ENCODE data around the gene ITPKB.

The ITPKB gene

DNA sequence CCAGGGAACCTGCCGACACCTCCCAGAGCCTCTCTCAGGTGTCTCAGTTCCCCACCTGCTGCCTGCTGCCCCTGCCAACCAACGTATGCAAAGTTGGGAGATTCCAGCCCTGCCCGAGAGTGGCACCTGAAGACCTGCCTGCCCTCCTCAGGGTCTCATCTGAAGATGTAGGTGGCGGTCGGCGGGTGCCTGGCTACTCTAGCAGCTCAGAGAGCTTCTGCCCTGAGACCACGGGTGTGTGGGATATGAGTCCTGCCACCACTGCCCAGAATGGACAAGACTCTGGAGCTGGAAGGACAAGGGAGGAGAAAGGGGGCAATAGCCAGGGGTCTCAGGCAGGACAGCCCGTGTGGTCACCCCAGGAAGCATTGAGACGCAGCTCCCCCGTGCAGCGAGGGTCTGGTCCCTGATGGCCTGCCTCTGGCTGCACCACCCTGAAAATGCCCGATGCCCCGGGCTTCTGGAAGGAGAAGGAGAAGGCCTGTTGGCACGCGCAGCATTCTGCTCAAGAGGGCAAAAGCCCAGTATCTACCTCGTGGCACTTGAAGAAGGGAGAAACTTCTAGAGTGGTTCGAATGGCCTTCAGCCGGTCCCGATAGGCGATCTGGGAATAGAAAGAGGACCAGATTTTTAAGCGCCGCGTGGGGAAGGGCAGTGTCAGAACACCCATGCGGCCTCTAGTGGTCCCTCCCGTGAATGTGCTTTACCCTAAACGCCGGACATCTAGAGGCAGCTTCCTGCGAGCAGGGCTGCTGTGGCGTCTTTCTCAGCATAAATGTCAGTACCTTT, 101.7 kb downstream of the ITPKB start:
- DNase-seq (ENCODE audit: extremely low read depth, insufficient read length) = no peak
- Histone ChIP-seq H3K36me3 (ENCODE audit: control insufficient read depth, insufficient read depth, low read length) (peaks cover 34% of the 10 kb centered on the region), H3K27me3 (replicated peaks; ENCODE audit: control insufficient read depth, insufficient read depth, low read length) (no peaks in the 10 kb centered on the region), H3K4me3 (replicated peaks; ENCODE audit: low read depth, low read length) (no peak overlapping the region)
- TF ChIP-seq, protein P1, sequence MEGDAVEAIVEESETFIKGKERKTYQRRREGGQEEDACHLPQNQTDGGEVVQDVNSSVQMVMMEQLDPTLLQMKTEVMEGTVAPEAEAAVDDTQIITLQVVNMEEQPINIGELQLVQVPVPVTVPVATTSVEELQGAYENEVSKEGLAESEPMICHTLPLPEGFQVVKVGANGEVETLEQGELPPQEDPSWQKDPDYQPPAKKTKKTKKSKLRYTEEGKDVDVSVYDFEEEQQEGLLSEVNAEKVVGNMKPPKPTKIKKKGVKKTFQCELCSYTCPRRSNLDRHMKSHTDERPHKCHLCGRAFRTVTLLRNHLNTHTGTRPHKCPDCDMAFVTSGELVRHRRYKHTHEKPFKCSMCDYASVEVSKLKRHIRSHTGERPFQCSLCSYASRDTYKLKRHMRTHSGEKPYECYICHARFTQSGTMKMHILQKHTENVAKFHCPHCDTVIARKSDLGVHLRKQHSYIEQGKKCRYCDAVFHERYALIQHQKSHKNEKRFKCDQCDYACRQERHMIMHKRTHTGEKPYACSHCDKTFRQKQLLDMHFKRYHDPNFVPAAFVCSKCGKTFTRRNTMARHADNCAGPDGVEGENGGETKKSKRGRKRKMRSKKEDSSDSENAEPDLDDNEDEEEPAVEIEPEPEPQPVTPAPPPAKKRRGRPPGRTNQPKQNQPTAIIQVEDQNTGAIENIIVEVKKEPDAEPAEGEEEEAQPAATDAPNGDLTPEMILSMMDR (IDR thresholded peaks at IDR 0.05; ENCODE audit: insufficient read depth, low read length, poor library complexity, severe bottlenecking) = no peak

DNA sequence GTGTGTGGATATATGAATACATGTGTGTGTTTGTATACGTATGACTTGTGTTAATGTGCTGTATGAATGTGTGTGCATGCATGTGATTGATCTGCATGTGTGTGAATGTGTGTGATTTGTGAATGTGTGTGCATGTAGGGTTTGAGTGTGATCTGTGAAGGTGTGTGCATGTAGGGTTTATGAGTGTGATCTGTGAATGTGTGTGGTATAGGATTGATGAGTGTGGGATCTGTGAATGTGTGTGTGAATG, 102.3 kb downstream of the ITPKB start:
- H3K4me3 ChIP-seq (replicated peaks; ENCODE audit: low read depth, low read length) = no peak overlapping the region
- TF ChIP-seq, protein P1 (IDR thresholded peaks at IDR 0.05; ENCODE audit: insufficient read depth, low read length, poor library complexity, severe bottlenecking) = no peak

DNA sequence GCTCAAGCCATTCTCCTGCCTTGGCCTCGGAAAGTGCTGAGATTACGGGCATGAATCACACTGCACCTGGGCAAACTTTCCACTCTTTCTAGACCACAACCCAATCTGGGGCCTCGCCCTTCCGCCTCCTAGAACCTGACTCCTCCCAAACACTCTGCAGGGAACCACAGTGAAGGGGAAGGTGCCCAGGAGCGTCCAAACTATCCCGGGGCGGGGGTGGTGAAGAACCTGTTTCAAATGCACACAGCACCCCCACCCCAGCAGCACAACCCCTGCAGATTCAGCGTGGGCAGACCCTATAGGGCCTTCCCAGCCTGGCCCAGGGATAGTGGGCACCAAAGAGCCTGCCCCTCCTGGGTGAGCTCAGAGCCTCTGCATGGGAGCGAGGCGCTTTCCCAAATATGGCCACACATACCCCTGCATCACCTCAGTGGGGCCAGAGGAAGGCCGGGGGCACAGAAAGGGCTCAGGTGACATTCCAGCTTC, 103.6 kb downstream of the ITPKB start:
- TF ChIP-seq, protein P1 (IDR thresholded peaks at IDR 0.05; ENCODE audit: insufficient read depth, low read length, poor library complexity, severe bottlenecking) = no peak
- no peaks in the 10 kb centered on the region for H3K27me3 ChIP-seq (replicated peaks; ENCODE audit: control insufficient read depth, insufficient read depth, low read length)
- peaks cover 29% of the 10 kb centered on the region for H3K36me3 ChIP-seq (ENCODE audit: control insufficient read depth, insufficient read depth, low read length)
- no peak overlapping the region for H3K4me3 ChIP-seq (replicated peaks; ENCODE audit: low read depth, low read length)
- no peak for DNase-seq (ENCODE audit: extremely low read depth, insufficient read length)

More for the DNA sequence above, 102.3 kb downstream of the ITPKB start:
- no peaks in the 10 kb centered on the region for H3K27me3 ChIP-seq (replicated peaks; ENCODE audit: control insufficient read depth, insufficient read depth, low read length)
- no peak for DNase-seq (ENCODE audit: extremely low read depth, insufficient read length)
- H3K36me3 ChIP-seq (ENCODE audit: control insufficient read depth, insufficient read depth, low read length) = peaks cover 32% of the 10 kb centered on the region

DNA sequence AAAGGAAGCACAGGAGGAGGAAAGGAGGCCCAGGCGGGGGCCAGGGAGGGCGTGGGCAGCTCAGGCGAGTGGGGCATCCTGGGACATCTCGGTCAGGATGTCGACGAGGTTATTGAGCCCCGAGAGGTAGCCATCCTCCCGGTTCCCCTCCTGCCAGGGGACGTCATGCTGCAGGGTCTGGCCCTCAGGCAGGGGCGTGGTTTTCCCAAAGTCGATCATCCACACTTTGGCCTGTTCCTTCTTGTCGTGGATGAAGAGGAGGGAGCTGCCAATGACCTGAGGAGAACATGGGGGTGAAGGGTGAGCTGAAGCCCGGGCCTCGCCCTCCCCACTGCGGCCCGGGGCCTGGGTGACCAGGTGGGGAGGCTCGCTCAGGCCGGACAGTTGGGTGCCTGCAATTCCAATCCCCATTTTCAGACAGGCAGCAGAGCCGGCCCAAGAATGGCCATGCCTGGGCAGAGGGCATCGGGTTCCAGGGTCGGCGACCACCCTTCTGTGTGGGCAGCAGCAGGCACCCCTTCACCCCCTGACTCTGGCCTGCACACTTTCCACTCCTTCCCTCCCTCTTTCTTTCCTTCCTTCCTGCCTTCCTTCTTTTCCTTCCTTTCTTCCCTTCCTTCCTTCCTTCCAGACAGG, 104.4 kb downstream of the ITPKB start:
- DNase-seq (ENCODE audit: extremely low read depth, insufficient read length) = no peak
- Histone ChIP-seq H3K27me3 (replicated peaks; ENCODE audit: control insufficient read depth, insufficient read depth, low read length) (no peaks in the 10 kb centered on the region), H3K36me3 (ENCODE audit: control insufficient read depth, insufficient read depth, low read length) (peaks cover 29% of the 10 kb centered on the region), H3K4me3 (replicated peaks; ENCODE audit: low read depth, low read length) (no peak overlapping the region)
- TF ChIP-seq, protein P1 (IDR thresholded peaks at IDR 0.05; ENCODE audit: insufficient read depth, low read length, poor library complexity, severe bottlenecking) = no peak

DNA sequence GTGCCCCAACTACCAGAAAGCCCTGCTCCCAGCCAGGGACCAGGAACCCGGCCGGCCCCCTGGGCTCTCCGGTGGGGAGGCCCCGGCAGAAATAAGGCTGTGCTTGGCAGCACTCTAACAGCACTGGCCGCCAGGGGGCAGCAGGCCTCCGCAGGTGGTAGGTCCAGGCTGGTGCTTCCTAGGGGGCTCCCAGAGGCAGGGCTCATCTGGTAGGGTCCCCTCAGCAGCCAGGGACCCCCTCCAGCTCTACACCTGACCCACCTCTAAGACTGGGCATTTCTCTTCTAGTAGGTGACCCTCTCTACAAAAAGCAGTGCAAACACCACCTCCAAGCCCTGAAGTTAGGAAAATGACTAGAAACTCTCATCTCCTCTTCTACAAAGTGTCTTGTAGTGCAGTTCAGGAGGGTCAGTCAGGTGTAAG, 104.9 kb downstream of the ITPKB start:
- no peak overlapping the region for H3K4me3 ChIP-seq (replicated peaks; ENCODE audit: low read depth, low read length)
- TF ChIP-seq, protein P1 (IDR thresholded peaks at IDR 0.05; ENCODE audit: insufficient read depth, low read length, poor library complexity, severe bottlenecking) = peak; percentile 95
- peak; percentile 70 for DNase-seq (ENCODE audit: extremely low read depth, insufficient read length)
- H3K27me3 ChIP-seq (replicated peaks; ENCODE audit: control insufficient read depth, insufficient read depth, low read length) = no peaks in the 10 kb centered on the region
- peaks cover 25% of the 10 kb centered on the region for H3K36me3 ChIP-seq (ENCODE audit: control insufficient read depth, insufficient read depth, low read length)
